HG02759 (cell line): ENCODE results near the gene WDR82.
"Not testable (repeated sequence)": the region's sequence is repeated elsewhere in the genome, so short reads cannot be mapped to it uniquely, and the experiment has no call there.

Source experiments
- ATAC-seq: cut with Tn5 transposase; IDR thresholded peaks from one replicate; pipeline ENCODE4 v1.9.1; 2021; ENCODE audit warnings: mild to moderate bottlenecking, moderate library complexity; ENCODE audit not compliant: unreplicated experiment

WDR82 gene

DNA sequence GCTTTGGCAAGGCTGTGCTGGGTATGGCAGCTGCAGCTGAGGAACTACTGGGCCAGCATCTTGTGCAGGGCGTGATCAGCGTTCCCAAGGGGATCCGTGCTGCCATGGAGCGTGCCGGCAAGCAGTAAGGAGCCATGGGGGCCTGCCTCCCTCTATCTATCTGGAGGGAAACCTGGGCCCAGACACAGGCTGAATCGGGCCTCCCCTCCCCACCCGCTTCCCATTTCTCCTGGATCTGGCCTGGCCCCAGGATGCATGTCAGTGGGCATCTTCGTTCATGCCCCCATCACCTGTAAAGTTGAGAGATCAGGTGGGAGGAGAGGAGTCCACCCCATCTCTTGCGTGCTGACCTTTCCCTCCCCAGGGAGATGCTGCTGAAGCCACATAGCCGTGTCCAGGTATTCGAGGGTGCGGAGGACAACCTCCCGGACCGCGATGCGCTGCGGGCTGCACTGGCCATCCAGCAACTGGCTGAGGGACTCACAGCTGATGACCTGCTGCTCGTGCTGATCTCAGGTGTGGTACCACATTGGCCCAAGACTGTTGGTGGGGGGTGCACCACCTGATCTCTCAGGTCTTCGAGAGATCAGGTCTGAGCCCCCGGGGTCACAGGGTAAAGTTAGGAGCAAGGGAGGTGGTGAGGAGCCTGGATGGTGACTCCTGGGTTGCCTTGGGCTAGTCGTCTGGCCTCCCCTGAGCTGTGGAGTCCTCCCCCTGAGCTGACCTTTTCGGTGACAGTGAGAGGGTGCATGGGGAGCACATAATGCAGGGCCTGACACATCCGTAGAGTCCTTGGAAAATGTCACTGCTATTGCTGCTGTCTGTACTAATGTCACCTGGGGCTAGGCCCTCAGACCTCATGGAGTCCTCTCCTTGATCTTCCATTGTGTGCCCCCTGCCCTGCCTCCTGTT lies 12.4 kb upstream of the WDR82 start:
- ATAC-seq: no peak

DNA sequence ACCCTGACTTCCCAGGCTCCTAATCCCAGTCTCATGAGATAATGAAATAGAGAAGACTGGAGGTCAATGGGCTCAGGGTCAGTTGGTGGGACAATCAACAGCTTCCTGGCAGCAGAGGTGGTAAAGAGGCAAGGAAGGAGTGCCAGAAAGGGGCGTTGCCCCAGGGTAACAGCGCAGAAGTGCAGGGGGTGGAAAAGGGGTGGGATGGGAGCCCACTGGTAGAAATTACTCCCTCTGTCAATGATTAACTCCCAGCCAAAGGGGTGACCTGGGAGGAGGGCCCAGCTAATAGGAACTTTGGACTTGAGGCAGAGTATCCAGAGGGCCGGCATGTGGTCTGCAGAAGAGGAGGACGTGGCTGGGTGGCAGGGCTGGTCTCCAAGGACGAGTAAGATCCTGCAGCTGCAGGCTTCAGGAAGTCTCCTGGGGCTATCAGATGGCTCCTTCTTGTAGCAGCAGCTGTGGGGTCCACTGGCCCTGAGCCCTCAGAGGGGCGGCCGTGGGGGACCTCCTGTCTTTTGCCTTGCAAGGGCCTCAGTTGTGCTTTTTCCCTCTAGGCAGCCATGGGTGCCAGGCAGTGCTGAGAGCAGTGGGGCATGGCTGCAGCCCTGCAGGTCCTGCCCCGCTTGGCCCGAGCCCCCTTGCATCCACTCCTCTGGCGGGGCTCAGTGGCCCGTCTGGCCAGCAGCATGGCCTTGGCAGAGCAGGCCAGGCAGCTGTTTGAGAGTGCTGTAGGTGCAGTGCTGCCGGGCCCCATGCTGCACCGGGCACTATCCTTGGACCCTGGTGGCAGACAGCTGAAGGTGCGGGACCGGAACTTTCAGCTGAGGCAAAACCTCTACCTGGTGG lies 11.5 kb upstream of the WDR82 start:
- no peak for ATAC-seq

DNA sequence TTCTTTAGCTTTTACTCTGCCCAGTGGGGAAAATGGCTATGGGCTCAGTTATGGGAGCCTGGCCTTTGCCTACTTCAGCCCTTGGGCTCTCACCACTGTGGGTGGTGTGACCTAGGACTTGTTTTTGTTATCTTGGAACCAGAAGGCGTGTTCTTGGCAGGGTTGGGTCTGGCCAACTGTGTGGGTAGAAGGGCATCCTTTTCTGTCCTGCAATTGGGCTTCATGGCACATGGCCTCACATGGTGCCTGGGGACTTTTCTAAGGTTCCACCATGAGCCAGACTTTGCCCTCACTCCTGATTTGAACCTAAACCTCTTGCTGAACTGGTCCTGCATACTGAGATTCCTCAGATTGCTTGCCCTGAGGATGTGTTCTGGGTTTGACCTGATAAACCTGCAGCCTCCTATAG lies 10.9 kb upstream of the WDR82 start:
- ATAC-seq: no peak

DNA sequence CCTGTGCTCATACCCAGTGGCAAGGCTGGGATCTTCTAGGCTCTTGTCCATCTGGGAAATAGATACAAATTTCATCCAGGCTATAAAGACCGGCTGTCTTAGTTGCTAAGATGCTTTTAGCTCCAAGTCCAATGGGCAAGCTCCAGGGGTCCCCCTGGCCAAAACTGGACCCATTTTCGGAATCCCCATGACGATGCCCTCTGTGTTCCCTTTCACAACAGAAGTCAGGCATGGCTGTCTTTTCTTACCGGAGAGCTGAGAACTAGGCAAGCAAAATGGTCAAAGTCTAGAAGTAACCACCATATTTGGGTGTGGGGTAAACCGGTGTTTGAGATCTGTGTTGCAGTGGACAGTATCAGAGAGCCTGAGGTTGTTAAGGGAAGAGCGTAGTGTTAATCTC lies 10.2 kb upstream of the WDR82 start:
- no peak for ATAC-seq

DNA sequence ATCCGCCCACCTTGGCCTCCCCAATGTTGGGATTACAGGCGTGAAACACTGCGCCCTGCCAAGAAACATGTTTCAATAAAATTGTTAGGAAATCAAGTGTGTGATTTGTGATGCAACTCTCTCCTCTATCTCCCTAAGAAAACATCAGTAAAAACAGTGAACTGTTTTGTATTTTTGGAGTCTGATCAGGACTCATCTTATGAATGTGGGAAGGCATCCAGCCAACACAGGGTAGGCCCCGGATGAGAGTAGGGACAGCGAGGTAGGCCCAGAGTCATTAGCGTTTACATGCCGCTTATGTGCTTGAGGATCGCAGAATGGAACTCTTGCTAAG lies 8.3 kb upstream of the WDR82 start:
- no peak for ATAC-seq

DNA sequence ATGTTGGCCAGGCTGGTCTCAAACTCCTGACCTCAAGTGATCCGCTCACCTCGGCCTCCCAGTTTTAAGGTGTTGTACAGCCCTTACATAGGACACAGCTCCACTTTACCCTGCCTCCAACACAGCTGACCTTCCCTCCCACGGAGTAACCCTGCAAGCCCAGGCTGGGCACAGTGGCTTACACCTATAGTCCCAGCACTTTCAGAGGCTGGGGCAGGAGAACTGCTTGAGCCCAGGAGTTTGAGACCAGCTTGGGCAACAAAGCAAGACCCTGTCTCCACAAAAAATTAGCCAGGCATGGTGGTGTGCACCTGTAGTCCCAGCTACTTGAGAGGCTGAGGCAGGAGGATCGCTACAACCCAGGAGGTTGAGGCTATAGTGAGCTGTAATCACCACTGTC lies 5.6 kb upstream of the WDR82 start:
- ATAC-seq: not testable (repeated sequence)

DNA sequence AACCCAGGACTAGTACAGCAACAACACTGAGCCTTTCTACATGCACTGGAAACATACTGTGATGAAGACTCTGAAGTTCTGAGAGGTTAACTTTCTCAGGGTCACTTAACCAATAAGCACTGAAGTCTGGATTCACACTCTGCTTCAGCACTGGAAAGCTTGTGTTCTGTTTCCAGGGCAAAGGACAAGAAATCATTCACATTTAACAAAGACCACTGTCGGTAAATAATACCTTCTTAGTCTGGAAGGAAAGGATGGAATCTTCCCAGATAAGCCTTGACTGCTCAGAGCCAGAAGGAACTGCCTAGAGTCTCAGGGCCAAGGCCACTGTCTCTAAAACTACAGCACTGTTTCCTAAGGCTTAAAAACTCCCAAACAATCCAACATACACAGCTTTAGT lies 4.9 kb upstream of the WDR82 start:
- no peak for ATAC-seq

DNA sequence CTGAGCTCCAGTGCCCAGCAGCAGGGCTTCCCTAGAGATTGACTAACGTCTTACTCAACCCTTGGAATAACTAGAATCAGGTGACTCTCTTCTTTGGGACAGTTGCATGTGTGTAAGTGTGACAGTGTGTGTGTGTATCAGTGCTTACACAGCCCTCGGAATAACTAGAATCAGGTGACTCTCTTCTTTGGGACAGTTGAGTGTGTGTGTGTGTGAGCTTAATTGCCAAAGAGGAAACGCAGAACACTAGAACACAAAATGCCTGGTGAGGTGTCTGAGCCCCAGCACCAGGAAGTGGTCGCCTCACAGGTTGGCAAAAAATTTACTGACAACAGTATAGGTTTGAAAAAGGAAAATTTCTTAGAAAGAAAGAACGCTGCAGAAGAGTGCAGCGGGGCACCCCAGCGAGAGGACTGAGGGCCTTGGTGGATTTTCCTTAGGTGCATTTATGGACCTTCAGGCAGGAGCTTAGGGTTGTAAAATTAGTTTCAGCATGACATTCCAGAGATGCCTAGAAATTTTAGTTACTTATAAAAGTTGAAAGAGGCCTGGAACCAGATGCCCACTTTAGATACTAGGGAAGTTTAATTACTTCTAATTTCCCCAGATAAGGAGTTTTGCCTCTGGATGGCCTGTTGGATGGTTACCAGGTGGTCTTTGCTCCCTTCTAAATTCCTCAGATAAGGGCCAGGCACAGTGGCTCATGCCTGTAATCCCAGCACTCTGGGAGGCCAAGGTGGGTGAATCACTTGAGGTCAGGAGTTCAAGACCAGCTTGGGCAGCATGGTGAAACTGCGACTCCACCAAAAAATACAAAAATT lies 3.7 kb upstream of the WDR82 start:
- no peak for ATAC-seq

DNA sequence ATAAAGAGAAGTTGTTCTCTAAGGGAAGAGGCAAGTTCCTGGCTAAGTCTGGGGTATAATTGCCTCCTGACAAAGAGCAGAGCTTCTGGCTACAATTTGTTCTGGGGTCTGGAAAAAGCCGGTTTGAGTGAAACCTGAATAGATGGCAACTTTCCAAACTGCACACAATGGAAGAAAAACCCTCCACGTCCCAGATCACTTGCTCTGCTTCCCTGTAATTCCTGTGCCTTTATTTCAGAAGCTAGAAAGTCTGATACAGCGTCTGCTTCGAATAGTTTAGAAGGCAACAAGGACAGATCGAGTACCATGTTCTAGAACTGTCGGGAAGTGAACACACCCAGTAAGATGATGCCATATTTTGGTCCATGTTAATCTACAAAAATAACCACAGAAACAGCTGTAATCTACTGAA lies 1.6 kb upstream of the WDR82 start:
- ATAC-seq: no peak

DNA sequence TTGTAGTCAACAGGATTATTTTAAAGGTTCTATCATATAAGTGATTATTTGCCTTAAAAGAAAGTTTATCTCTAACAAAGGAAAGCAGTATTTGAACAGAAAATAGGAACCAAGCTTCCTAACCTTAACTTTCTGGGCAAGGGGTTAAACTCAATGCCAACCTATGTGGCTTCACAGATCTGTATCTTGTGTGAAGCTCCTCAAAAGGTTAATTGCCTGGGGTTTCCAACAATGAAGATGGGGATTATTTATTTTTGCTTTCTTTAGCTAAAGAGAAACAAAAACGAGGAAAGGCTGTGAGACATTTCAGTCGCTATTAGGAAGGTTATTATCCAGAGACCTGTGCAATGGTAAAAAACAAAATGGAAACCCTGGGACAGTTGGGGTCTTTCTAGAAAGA lies 1.1 kb upstream of the WDR82 start:
- ATAC-seq: no peak

DNA sequence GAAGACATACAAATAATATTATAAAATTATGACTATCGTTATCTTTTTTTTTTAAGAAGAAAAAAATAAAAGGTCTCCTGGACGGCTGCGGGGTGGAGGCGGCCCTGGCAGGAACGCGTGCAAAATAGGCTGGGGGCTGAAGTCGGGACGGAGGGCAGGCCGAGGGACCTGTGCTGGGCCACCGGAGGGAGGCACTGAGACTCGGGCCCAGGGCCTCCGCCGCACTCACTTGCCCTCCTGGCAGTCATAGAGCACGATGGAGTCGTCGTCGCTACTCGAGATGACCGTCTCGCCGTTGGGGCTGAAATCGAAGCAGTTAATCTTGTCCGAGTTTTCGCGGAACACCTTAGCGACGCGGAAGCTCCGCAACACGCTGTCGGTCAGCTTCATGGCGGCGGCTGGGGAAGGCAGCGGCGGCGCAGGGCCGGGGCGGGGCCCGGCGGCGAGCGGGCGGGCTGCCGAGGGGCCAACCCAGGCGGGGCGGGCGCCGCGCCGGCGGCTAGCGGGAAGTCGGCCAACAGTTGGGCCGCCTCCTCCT lies 408 bp downstream of the WDR82 start:
- peak; percentile 73 for ATAC-seq

DNA sequence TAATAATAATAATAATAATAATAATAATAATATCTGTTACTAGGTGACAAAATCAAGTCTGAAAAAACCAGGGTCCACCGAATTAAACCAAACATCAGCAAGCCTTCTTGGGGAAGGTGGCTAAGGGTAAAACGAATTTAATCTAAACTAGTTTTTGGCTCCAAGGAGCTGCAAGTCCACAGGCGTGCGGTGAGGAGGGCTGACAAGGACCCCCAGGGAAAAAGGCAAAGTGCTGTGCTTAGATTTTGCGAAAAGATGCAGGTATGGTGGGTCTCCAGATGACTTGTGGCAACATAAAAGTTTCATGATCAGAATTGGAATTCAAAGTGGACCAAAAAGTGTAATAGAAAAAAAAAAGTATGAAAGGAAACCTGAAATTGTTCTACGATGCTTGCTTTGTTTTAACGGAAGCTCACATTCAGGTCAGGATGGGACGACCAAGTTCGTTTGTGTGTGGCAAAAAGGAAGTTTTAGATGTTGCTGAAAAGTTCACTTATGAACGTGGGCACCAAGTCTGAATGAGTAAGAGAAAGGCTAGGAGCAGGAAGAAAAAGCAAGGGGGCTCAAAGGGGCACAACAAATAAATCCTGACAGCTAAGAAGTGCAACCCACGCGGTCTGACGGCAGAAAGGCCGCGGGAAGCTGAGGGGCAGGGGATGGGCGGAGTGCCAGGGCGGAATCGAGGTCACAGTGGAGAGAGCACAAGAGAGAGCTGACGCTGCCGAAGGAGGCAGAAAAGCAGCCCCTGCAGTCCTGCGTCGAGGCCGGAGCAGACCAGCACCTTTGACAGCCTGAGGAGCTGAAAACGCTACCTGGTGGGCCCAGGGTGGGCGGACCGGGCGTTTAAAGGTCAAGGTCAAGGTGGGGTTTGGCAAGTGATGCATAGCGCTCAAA lies 1.1 kb downstream of the WDR82 start:
- ATAC-seq: no peak

DNA sequence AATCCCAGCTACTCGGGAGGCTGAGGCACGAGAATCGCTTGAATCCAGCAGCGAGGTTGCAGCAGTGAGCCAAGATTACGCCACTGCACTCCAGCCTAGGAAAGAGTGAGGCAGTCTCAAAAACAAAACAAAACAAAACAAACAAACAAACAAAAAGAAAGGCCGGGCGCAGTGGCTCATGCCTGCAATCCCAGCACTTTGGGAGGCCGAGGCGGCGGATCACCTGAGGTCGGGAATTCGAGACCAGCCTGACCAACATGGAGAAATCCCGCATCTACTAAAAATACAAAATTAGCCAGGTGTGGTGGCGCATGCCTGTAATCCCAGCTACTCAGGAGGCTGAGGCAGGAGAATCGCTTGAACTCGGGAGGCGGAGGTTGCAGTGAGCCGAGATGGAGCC lies 3.7 kb downstream of the WDR82 start:
- not testable (repeated sequence) for ATAC-seq

DNA sequence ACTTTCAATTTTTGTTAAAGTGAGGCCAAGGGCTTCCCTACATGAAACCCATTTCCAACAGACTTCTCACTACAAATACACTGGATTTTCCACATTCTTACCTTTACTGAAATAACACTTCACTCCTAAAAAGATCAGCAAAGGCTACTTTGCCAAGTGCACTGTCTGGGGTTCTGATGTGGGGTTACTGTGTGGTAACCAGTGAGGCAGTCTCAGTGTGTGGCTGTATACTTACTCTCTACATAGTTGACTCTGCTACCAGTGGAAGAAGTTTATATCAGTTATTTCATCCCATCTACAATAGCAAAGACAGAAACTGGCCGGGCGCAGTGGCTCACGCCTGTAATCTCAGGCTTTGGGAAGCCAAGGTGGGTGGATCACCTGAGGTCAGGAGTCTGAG lies 5.6 kb downstream of the WDR82 start:
- no peak for ATAC-seq

DNA sequence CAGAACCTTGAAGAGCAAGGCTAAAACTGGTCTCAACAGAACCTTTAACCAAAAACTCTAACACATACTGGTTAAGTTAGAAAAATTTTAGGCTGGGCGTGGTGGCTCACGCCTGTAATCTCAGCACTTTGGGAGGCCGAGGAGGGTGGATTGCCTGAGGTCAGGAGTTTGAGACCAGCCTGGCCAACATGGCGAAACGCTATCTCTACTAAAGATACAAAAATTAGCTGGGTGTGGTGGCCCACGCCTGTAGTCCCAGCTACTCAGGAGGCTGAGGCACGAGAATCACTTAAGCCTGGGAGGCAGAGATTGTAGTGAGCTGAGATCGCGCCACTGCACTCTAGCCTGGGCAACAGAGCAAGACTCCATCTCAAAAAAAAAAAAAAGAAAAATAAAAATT lies 6.3 kb downstream of the WDR82 start:
- ATAC-seq: not testable (repeated sequence)

DNA sequence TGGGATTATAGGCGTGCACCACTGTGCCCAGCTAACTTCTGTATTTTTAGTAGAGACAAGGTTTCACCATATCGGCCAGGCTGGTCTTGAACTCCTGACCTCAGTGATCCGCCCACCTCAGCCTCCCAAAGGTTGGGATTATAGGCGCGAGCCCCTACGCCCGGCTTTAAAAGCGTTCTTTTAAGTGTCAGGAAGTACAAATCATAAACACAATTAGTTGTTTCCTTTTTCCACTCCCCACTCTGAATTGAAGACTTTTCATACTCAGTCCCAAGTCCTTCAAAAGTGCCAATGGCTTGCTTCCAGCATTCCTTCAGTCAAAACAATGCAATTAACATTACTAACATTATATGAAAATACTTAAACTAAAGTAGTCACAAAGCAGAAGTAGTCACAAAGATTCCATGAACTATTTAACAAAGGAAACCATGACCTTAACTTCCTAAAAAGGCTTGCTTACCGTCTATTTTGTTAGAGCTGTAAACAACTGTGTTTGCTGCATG lies 8.1 kb downstream of the WDR82 start:
- ATAC-seq: no peak

DNA sequence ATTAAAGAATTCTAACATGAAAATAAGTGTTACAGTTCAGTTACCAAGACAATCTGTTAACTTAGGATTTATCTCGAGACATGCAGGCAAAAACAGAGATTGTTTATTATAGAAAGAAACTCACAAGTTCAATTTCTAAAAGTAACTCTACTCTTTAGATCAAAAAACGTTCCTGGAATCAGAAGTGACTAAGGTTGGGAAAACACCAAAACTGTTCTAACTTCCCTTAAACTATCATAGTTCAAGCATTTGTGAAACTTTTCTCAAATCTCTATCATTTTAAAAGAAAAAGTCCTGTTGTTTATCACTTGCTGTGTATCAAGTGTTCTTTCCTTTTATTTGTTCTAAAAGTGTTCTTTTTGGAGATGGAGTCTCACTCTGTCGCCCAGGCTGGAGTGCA lies 8.7 kb downstream of the WDR82 start:
- no peak for ATAC-seq

DNA sequence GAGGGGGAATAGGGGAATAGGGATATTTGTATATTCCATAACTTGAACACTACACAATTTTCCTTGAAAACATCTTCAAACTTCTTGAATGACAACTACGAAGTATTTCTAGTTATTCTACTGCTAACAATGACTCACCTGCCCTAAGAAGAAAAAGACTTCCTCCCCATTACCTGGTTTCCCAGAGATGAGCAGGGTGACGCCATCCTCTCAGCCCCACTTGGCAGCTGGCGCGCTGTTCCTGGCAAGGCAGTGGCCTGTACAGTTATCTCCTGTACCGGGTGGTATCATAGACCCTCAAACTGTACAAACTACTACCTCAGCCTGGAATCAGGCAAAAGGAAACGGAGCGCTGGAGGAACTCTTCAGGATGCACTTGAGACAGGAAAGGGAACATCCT lies 10.4 kb downstream of the WDR82 start:
- ATAC-seq: no peak

DNA sequence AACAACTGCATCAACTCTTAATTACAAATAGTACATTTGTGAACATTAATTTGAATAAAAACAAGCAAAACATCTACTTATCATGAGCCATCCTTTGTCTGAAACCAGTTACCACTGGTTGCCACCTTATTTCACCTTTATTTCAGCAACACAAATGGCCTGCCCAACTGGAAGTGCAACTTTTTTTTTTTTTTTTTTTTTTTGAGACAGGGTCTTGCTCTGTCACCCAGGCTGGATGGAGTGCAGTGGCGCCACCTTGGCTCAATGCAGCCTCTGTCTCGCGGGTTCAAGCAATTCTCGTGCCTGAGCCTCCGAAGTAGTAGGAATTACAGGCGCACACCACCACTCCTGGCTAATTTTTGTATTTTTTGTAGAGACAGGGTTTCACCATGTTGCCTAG lies 13.1 kb downstream of the WDR82 start:
- no peak for ATAC-seq

DNA sequence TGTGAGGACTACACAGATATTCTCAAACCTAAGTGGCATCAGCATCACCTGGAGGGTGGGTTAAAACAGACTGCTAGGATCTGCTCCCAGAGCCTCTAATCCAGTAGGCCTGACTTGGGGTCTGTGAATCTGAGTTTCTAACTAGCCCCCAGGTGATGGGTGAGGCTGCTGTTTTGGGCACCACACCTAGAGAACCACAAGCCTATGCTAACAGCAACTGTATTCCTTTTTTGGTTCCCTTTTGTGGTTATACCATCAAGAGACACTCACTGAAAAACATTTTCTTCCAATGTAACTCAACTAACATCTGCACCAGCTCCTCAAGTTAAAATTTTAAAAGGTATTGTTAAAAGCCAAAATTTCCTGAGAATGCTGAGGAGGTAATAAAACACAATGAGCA lies 16.0 kb downstream of the WDR82 start:
- ATAC-seq: no peak
